Iris pigment epithelial cell (primary cell): ENCODE data around the gene GPR31.

Experiments used
- DNase-seq: peaks from one replicate; pipeline ENCODE4 v3.0.0-alpha.2; 2011; ENCODE audit warnings: low read depth

Gene GPR31

GRCh38 chr6:167165858-167166471 lies 8.2 kb upstream of the GPR31 start:
- no peak for DNase-seq

GRCh38 chr6:167164261-167164660 lies 6.5 kb upstream of the GPR31 start:
- no peak for DNase-seq

GRCh38 chr6:167163476-167164011 lies 5.8 kb upstream of the GPR31 start:
- no peak for DNase-seq

- DNase-seq = no peak
Measured at GRCh38 chr6:167162591-167162990, 4.8 kb upstream of the GPR31 start.

- no peak for DNase-seq
Measured at GRCh38 chr6:167161851-167162467, 4.2 kb upstream of the GPR31 start.

- no peak for DNase-seq
Measured at GRCh38 chr6:167157414-167157813, 366 bp downstream of the GPR31 start.

- DNase-seq = no peak
Measured at GRCh38 chr6:167154895-167155294, 2.9 kb downstream of the GPR31 start.

- no peak for DNase-seq
Measured at GRCh38 chr6:167154291-167154690, 3.5 kb downstream of the GPR31 start.

- no peak for DNase-seq
Measured at GRCh38 chr6:167153521-167153959, 4.2 kb downstream of the GPR31 start.

GRCh38 chr6:167152862-167153261 lies 4.9 kb downstream of the GPR31 start:
- DNase-seq = no peak

GRCh38 chr6:167151648-167152047 lies 6.1 kb downstream of the GPR31 start:
- DNase-seq = no peak

- DNase-seq = no peak
Measured at GRCh38 chr6:167150941-167151549, 6.7 kb downstream of the GPR31 start.

- no peak for DNase-seq
Measured at GRCh38 chr6:167148997-167149396, 8.8 kb downstream of the GPR31 start.

GRCh38 chr6:167148021-167148420 lies 9.8 kb downstream of the GPR31 start:
- no peak for DNase-seq

GRCh38 chr6:167146977-167147376 lies 10.8 kb downstream of the GPR31 start:
- no peak for DNase-seq

- DNase-seq = no peak
Measured at GRCh38 chr6:167146135-167146534, 11.6 kb downstream of the GPR31 start.

- no peak for DNase-seq
Measured at GRCh38 chr6:167145461-167145860, 12.3 kb downstream of the GPR31 start.

GRCh38 chr6:167143041-167143440 lies 14.7 kb downstream of the GPR31 start:
- no peak for DNase-seq

GRCh38 chr6:167142433-167142761 lies 15.4 kb downstream of the GPR31 start:
- no peak for DNase-seq

GRCh38 chr6:167141667-167142432 lies 15.9 kb downstream of the GPR31 start:
- DNase-seq = peak; percentile 20

GRCh38 chr6:167140589-167141474 lies 16.9 kb downstream of the GPR31 start:
- peak; percentile 16 for DNase-seq

- DNase-seq = no peak
Measured at GRCh38 chr6:167139761-167140160, 18.0 kb downstream of the GPR31 start.
